ENCODE measurements around the gene PHKA2.

GRCh38 chrX:18970465-18970864, 13.4 kb downstream of the PHKA2 start:
- no peak for TF ChIP-seq EP300 (IDR thresholded peaks at IDR 0.05)
- no peak for TF ChIP-seq POLR2A (IDR thresholded peaks at IDR 0.05)
- TF ChIP-seq, protein P1, sequence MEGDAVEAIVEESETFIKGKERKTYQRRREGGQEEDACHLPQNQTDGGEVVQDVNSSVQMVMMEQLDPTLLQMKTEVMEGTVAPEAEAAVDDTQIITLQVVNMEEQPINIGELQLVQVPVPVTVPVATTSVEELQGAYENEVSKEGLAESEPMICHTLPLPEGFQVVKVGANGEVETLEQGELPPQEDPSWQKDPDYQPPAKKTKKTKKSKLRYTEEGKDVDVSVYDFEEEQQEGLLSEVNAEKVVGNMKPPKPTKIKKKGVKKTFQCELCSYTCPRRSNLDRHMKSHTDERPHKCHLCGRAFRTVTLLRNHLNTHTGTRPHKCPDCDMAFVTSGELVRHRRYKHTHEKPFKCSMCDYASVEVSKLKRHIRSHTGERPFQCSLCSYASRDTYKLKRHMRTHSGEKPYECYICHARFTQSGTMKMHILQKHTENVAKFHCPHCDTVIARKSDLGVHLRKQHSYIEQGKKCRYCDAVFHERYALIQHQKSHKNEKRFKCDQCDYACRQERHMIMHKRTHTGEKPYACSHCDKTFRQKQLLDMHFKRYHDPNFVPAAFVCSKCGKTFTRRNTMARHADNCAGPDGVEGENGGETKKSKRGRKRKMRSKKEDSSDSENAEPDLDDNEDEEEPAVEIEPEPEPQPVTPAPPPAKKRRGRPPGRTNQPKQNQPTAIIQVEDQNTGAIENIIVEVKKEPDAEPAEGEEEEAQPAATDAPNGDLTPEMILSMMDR (IDR thresholded peaks at IDR 0.05): no peak
